WI38 (cell line): ENCODE data around the gene ROBO4.
A peak's percentile ranks its signal among the peaks of the same experiment; 100 is the strongest.

Experiments used
- H3K4me3 ChIP-seq: 2 replicates; pipeline ENCODE4 v1.5.1; 2011; ENCODE audit warnings: low read depth, mild to moderate bottlenecking, control low read depth, low read length
- TF ChIP-seq, protein P1 (sequence below): IDR thresholded peaks from 2 replicates; pipeline ENCODE4 v1.5.1; 2012; ENCODE audit warnings: low read depth, mild to moderate bottlenecking, control low read depth, low read length

Gene ROBO4

GRCh38 chr11:124841201-124841600 lies 56.5 kb downstream of the ROBO4 start:
- TF ChIP-seq, protein P1, sequence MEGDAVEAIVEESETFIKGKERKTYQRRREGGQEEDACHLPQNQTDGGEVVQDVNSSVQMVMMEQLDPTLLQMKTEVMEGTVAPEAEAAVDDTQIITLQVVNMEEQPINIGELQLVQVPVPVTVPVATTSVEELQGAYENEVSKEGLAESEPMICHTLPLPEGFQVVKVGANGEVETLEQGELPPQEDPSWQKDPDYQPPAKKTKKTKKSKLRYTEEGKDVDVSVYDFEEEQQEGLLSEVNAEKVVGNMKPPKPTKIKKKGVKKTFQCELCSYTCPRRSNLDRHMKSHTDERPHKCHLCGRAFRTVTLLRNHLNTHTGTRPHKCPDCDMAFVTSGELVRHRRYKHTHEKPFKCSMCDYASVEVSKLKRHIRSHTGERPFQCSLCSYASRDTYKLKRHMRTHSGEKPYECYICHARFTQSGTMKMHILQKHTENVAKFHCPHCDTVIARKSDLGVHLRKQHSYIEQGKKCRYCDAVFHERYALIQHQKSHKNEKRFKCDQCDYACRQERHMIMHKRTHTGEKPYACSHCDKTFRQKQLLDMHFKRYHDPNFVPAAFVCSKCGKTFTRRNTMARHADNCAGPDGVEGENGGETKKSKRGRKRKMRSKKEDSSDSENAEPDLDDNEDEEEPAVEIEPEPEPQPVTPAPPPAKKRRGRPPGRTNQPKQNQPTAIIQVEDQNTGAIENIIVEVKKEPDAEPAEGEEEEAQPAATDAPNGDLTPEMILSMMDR: no peak

DNA sequence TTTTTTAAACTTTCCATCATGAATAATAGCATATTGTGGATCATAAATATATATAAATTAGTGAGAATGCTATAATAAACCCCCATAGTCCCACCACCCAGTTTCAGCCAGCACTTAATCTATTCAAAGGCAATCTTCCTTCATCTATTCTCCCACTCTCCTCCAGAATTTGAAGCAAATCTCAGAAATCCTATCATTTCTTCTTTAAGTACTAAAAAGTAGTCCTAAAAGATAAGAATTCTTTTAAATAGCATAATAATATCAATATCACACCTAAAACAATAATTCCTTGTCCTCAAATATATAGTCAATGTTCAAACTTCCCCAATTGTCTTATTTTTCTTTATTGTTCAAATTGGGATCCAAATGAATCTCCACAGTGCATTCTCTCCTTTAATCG lies 57.0 kb downstream of the ROBO4 start:
- TF ChIP-seq, protein P1: no peak
- H3K4me3 ChIP-seq: no peak overlapping the region

More at GRCh38 chr11:124841201-124841600, 56.5 kb downstream of the ROBO4 start:
- no peak overlapping the region for H3K4me3 ChIP-seq

DNA sequence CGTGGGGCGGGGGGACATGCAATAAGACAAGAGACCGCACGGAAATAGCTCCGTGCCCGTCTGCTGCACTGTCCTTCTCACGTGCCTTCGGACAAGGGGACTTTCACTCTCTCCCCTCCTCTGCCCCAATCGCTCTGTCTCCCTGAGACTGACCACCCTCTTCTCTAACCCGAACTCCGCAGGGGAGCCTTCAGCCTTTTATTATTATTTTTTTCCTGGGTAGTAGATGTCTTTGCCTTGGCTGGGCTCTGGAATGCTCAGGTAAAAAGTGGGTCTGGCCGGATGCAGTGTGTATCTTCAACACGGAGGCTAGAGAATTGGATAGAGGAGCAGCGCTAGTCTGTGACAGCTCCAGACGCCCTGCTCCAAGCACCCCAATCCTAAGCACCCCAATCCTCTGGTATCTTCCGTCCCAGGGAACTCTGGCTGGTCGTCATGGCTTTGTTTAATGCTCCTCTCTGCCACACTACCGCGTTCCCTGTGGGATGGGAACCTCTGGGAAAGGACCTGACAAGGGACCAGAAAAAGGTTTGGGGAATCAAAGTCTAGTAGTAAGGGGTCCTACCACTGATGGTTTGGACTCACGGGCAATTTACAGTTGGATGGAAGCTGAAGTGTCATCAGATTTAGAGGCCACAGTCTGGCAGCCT lies 57.6 kb downstream of the ROBO4 start:
- peak overlapping the region; percentile 39 for H3K4me3 ChIP-seq
- TF ChIP-seq, protein P1: no peak

GRCh38 chr11:124839128-124839971 lies 58.3 kb downstream of the ROBO4 start:
- TF ChIP-seq, protein P1: no peak
- H3K4me3 ChIP-seq: peak overlapping the region; percentile 39

- TF ChIP-seq, protein P1: no peak
- H3K4me3 ChIP-seq: no peak overlapping the region
Measured at GRCh38 chr11:124838805-124839127, 58.9 kb downstream of the ROBO4 start.

- TF ChIP-seq, protein P1: peak; percentile 75
Measured at GRCh38 chr11:124837491-124837856, 60.2 kb downstream of the ROBO4 start.

GRCh38 chr11:124835918-124836317 lies 61.7 kb downstream of the ROBO4 start:
- TF ChIP-seq, protein P1: no peak
- H3K4me3 ChIP-seq: no peak overlapping the region

More at GRCh38 chr11:124837491-124837856, 60.2 kb downstream of the ROBO4 start:
- H3K4me3 ChIP-seq: no peak overlapping the region
